Hematopoietic multipotent progenitor cell (in vitro differentiated cells): ENCODE results near the gene ING2. TPM values are rescaled to one million over a fixed set of nuclear protein-coding genes. Genes with fewer than 3 reads are reported as not detected.

Source experiments
- DNase-seq, 3 donors: peaks; one replicate each; pipeline ENCODE4 v3.0.0-alpha.2; 2011 to 2015; ENCODE audit warnings: low read depth in 2 of 3, low spot score in 2 of 3
- total RNA-seq: library from RNA; depleted of rRNA; stranded (reverse); fragments of >200 nt; gene quantifications from one replicate; pipeline ENCODE4 v1.2.3, GENCODE V29; 2012

Gene ING2
- total RNA-seq, 1 donor, result 14.0 TPM

DNA sequence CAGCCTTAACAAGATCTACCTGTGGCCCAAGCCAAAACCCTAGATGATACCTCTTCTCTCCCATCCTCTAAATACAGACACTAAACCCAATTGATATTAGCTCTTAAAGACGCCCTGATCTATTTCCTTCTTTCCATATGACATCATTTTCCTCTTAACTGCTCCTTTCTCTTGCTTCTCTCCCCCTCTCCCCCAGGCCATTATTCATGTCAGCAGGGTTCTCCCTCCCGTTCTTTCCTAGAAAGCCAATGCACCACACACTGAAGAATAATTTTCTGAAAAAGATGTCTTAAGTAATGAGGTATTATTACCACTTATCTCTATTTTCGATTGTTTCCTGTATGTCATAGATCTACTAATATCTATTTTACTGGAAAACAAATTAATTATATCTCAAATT is 9.7 kb upstream of the ING2 start:
- DNase-seq, result no peak

DNA sequence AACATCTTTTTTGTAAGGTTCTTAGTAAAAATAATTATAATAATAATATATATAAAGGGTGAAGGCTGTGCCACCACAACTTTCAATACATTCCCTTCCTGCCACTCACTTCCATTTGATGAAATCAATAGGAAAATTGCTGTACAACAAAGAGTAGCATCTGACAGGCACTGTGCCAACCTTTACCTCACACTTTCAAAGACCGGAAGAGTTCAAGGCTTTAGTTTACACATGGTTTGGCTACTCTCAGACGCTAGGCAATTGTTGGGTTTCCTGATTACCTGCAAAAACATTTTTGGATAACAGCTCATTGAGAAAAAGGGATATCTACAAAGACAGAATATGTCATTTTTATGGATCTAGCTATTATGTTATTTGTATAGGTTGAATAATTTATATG is 5.5 kb upstream of the ING2 start:
- peak in 1 of 3 donors; percentile 17 for DNase-seq

DNA sequence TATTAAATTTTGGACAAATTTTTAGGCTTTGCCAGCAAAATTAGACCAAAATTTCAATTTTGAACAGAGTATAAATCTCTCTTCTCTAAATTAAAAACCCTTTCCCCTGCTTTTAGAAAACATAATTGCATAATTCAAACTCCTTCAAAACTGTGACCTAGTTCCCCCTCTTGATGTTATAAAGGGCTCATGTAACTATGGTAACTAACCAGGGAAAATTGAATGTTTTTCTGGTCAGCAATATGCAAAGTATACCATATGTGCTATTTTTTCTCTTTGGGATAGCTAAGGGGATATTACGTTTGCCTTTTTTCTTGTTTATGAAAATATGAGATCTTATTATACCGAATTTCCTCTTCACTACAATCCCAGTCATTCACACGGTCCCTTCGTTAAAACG is 5.1 kb upstream of the ING2 start:
- DNase-seq, result peak in 1 of 3 donors; percentile 27

DNA sequence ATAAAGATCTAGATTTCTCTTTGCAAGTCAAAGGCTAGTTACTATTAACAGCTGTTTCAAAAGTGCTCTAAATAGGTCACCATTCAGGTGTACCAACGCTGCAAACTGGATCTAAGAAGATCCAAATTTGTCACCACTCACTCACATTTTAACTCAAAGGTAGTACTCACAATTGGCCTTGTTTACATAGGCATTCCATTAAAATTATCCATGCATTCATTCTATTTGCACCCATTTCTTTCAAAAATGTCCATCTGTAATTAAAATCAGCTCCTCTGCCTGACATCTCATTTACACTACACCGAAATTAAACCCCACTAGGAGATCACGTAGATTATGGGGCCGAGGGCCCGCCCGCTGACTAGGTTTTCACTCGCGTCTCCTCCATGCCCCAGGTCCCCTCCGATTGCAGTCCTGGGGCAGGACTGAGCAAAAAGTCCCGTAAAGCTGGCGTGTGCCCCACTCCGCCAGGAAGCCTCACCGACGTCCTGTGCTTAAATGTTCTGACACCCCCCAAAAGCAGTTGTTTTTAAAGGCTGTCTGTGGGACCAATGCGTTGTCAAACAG is 1.3 kb upstream of the ING2 start:
- no peak for DNase-seq

DNA sequence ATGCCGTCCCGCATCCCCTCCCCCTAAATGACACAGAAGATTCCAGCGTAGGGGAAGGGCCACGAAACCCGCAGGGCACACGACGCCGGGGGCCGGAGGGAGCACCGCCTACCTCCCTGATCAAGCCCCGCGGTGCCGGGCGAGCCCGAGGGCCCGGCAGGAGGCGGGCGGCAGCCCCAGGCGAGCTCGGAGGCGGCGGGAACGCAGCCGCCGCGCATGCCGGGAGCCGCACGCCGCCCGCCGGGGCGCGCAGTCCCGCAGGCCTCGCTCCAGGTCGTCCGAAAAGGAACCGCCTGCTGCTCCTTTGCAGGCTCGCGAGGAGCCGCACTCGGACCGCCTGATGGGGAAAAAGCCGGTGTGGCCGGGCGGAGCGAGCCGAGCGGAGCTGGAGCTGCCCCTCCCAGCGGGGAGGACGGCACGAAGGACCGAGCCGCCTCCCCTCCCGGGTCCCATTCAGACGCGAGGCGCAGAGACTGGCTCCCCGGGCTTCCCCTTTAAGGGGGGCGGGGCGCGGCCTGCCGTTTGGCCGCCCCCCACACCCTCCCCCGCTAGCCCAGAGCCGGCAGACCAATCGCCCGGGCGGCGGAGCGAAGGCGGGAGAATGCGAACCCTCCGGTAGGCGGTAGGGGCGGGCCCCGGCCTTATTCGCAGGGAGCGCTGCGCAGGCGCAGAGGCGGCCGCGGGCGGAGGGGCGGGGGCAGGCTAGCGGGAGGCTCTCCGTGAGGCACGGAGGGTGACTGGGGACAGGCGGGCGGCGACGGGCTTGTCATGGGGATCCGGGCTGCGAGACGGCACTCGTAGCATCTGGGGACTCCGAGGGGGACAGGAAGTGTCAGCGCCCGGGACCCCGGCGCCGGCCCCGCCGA is 561 bp upstream of the ING2 start:
- DNase-seq, result peak; percentile 94 to 99 (median 98)

DNA sequence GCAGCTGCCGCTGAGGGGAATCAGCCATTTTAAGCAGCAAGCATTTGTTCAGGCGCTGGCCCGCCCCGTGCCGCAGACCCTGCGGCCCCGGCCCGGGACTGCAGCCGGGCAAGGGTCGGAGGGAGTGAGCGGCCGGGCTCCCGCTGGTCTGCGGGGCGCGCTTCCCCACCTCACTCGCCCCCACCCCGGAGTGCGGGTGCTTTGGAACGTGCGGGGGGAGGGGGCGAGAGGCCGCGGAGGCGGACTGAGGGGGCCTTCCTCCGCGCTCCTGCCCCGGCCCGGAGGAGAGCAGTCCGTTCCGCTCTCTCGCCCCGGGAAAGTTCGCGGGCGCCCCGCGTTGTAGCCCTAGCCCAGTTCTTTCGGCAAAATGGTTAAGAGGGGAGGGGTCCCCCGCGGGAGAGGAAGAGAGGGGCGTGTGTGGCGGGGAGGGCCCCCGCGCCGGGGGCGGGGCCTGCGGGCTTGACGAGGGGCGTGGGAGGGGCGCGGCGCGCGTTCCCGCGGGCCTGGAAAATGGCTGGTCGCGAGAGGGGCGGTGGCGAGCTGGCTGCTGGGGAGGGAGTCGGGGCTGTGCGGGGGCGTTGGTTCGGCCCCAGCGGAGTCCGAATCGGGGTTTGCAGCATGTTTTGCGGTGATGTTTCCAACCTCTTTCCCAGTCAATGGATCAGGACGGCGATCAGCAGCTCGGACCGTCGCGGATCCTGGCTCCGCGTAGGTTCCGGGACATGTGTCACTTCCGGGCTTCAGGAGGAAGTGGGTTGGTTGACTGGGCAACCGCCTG is 942 bp downstream of the ING2 start:
- DNase-seq, result peak; percentile 77 to 93 (median 92)

DNA sequence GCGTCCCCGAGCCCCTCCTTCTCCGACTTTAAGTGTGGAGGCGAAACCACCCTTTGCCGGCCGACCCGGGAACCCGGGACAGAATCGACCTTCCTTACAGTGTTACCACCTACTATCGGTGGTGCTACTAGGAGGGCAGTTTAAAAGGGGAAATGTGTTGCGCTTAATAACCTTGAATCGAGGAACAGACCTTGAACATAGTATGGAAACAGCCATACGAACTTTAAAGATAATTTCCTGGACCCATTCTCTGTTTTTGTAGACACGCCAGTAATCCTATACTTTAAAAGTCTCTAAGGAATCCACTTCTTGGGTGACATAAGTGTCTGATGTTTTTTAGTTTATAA is 1.5 kb downstream of the ING2 start:
- no peak for DNase-seq

DNA sequence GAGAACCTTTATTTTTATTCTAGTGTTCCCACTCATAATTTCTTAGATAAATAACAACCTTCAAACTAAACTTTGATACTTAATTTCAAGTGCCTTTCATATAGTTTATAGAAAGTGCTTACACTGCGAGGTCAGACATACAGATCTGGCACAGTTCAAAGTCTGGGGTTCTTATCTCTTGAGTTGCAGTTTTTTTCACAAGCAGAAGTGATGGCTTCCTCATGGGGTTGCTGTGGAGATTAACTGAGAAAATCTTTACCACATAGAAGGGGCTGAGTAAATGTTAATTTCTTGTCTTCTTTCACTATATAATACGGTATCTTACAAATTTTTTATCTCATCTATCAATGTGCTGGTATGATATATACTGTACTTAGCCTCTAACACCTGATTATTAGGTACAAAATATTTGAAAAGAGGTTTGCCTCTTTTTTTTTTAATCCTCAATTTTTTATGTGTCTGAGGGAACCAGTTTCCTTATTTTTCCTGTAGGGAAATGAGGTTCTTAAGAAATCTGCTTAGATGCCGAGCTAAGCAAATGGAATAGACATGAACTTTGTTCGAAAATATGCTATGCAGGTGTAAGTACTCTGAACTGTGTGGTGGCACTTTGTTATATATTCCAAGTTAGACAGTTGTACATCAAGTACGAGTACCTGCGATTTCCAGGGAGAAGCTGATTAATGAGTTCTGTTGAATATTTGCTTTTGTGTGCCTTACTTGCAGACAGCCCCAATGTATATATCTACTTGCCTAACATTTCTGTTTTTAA is 3.3 kb downstream of the ING2 start:
- DNase-seq, result peak in 2 of 3 donors; percentile 48 to 71

DNA sequence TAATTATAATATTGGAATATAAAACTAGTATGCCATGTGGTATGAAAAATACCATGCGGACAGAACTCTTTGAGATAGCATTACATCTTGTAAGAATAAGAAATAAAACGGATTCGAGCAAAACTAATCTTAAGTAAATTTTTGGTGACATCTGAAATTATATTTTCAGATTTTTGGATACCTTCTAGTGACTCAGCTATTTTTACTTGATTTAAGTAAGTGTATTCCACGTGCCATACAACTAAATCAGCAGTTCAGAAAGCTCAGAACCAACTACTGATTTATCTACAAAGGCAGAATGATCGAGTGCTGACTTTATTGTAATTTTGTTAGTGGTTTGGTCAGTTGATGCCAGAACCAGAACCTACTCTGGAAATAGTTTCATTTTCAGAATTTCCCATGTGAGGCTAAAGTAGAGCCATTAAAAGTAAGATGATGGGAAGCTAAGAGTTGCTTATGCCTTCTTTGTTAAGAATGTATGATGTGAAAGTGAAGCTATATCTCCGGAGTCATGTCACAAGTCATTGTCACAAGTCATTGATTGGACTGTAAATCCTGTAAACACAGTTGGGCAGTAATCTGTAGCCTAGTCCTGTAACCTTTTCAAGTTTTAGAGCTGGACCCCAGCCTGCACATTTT is 4.0 kb downstream of the ING2 start:
- DNase-seq, result no peak

DNA sequence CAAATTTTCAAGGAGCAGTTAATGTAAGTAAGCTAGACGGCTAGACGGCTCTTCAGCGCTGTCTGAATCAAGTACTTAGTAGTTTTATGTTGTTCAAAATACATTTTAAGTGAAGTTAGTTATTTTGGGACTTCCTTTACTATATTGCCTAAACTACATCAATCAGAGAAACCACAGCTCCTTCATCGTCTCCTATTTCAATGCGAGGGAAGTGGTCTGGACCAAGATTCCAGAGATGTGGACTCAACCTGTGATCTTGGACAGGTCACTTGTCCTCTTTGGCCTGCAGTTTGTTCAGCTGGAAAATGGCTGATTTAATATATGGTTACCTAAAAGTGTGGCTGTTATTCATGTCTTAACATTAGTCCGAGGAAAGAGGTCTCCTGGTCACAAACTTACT is 10.6 kb downstream of the ING2 start:
- no peak for DNase-seq

DNA sequence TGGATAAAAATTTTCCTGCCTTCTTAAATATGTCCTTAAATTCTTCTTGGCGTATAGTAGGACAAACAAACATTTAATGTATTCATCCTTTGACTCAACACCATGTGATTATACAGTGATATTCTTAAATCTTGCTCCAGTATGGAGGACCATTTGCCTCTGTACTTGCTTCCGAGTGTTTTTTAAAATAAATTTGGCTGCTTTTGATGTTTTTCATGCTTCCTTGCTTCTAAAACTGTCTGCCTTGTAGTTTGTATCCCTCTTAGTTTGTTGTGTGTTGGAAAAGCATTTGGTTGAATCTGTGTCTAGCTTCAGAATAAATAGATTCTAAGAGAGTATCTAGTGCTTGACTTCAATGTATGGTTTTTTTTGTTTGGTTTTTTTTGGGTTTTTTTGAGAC is 12.3 kb downstream of the ING2 start:
- DNase-seq, result no peak

DNA sequence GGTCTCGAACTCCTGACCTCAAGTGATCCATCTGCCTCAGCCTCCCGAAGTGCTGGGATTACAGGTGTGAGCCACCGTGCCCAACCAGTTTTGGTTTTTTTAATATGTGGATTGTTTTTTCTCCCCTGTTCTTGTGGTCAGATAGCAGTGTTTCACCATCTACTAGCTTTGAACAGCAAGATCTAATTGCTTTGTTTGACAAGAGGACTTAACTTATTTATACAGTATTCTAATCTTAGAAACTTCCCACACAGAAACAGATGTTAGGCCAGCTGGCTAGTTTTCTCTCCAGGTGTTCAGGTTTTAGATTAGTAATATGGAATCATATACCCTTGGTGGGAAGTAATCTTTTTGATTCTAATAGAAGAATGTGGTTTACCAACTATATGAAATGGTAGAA is 12.9 kb downstream of the ING2 start:
- DNase-seq, result no peak

DNA sequence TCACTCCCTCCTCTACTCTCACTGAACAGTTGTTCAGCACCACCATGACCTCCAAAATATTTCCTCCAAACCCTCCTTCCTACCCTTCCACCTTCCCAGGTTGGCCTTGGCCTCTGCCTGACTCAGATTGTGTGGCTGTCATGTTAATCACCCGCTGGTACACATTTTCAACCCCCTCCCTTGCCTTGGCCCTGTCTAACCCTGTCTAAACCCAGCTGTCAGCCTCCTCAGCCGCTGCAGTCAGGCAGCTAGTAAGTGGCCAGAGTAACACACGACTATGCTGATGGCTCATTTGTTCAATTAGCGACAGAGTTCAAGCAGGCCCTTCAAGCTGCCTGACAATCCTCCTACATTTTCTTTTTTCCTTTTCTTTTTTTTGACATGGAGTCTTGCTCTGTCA is 18.0 kb downstream of the ING2 start:
- no peak for DNase-seq

DNA sequence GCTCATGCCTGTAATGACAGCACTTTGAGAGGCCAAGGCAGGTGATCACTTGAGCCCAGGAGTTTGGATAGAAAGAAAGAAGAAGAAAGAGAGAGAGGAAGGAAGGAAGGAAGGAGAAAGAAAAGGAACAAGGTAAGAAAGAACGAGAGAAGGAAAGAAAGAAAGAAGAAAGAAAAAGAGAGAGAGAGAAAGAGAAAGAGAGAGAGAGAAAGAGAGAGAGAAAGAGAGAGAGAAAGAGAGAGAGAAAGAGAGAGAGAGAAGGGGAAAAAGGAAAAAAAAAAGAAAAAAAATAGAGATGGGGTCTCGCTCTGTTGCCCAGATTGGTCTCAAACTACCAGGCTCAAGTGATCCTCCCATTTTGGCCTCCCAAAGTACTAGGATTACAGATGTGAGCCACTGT is 22.5 kb downstream of the ING2 start:
- no peak for DNase-seq

DNA sequence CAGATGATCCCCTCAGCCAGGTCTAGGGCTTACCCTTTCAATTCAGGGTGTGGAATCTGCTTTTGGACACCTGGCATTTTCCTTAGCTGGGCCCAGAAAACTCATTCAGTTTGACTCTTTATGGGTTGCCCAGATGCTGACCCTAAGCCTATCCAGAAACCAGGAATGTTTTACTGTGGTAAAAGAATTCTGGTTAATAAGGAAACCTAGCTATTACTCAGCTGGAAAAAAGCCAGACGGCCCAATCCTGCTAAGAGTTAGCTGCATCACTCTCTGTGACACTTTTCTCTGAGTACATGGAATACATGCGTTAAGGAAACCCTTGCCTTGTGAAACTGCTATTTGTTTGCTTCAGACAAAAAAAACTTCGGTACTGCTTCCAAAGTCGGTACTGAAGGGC is 28.0 kb downstream of the ING2 start:
- no peak for DNase-seq

DNA sequence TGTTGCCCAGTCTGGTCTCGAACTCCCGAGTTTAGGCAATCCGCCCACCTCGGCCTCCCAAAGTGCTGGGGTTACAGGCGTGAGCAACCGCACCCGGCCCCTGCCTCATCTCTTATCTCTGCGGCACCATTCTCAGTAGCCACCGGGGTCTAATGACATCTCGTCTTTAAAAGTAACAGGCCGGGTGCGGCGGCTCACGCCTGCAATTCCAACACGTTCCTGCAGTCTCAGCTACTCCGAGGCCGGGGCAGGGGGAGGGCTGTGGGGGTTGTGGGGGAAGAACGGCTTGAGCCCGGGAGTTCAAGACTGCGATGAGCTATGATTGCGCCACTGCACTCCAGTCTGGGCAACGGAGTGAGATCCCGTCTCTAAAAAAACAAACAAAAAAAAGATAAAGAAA is 28.8 kb downstream of the ING2 start:
- no peak for DNase-seq

DNA sequence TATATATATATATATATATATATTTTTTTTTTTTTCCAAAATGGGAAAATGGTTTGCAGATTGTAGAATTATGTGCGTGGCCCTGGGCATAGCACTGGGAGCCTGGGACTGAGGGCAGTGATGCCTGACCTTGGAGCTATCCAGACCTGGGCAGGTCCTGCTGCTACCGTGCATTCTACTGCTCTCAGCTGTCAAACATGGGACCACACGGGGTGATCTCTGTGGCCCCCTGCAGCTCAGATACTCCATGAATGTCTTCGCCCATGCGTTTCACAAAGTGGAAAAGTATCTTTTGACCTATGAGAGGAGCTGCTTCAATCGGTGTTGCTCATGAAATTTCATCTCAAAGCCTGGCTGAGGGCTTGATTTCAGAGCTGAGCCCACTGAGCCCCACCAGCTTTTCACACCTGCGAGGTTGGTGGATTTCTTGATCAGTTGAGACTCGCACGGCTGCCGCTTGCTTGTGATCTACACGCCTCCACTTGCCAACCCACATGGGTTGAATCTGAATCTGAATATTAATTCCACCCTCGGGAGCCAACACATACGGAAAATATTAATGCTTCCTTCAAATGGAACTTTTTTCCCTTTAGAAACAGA is 35.7 kb downstream of the ING2 start:
- no peak for DNase-seq

DNA sequence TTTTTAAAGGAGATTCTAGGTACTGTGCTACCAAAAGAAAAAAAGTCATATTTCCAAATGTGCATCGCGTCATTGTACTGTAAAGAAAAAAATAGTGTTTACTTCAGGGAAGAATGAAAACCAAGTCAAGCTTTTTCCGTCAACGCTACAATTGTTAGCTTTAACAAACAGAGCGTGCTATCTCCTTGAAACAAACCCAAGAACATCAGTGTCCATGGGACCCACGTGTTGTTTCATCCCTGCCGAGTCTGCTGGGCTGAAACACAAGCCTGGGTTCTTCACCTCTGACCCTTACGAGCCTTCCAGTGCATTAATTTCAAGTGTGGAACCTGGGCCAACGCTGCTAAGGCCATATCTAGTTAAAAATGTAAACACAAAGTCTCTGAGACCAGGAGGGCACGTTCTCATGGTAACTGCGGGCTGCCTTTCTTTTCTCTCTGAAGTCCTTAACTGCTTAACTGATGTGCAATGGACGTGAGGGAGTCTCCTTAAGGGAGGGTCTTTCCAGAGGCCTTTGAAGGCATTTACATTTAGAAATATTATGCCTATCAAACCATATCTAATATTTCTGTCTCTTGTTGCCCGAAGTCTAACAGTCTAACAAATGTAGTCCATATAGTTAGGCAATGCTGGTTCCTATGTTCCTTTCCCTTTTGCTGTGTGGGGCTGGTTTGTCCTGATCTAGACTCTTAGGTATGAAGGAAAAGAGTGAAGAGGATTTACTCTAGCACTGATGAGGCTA is 36.3 kb downstream of the ING2 start:
- no peak for DNase-seq

DNA sequence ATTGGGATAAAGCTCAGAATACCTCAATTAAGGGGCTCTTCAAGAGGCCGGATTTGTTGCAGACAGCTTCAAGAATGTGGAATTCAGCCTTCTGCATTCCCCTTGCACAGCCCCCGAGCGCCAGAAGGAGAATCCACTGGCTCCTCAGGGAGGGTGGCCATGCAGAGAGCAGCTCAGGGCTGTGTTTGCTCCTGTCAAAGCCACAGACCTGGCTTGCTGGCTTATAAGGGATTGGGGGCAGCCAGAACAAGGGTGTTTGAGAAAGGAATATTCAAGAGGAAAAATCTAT is 36.8 kb downstream of the ING2 start:
- no peak for DNase-seq

DNA sequence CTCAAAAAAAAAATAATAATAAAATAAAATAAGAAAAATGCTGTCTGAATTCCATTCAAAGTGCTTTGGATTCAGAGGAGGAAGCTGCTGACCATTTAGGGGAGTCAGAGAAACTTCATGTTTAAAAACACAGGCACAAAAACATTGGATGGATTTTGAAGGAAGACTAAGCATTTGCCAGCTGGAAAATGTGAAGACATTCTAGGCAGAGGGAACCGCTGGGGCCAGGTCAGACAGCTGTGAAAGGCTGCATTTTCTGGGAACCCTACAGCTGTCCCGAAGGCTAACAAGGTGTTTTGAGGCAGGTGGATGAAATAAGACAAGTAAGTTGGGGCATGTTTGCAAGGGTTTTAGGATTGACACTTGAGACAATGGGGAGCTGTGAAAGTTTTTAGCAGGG is 38.6 kb downstream of the ING2 start:
- DNase-seq, result no peak
